ENCODE data around the gene GNB1L. TPM values are rescaled to one million over a fixed set of nuclear protein-coding genes. Genes with fewer than 3 reads are reported as not detected.

Gene GNB1L
- total RNA-seq, 1 donor, result 5.2 TPM

- TF ChIP-seq CTCF (IDR thresholded peaks at IDR 0.05; ENCODE audit: insufficient read depth, low read depth, low read length), result no peak
- DNase-seq (ENCODE audit: low read depth), result no peak
- no peak overlapping the region for H3K4me3 ChIP-seq (ENCODE audit: low read depth, low read length)
Measured at GRCh38 chr22:19735665-19736510, 118.8 kb downstream of the GNB1L start.

GRCh38 chr22:19734837-19735382, 119.8 kb downstream of the GNB1L start:
- no peak for DNase-seq (ENCODE audit: low read depth)
- no peak overlapping the region for H3K4me3 ChIP-seq (ENCODE audit: low read depth, low read length)
- no peak for TF ChIP-seq CTCF (IDR thresholded peaks at IDR 0.05; ENCODE audit: insufficient read depth, low read depth, low read length)

GRCh38 chr22:19734163-19734562, 120.5 kb downstream of the GNB1L start:
- H3K4me3 ChIP-seq (ENCODE audit: low read depth, low read length), result no peak overlapping the region
- no peak for TF ChIP-seq CTCF (IDR thresholded peaks at IDR 0.05; ENCODE audit: insufficient read depth, low read depth, low read length)
- DNase-seq (ENCODE audit: low read depth), result no peak

- no peak for TF ChIP-seq CTCF (IDR thresholded peaks at IDR 0.05; ENCODE audit: insufficient read depth, low read depth, low read length)
- H3K4me3 ChIP-seq (ENCODE audit: low read depth, low read length), result no peak overlapping the region
- no peak for DNase-seq (ENCODE audit: low read depth)
Measured at GRCh38 chr22:19733755-19734154, 120.9 kb downstream of the GNB1L start.

Other genes starting within 250 kb of the GNB1L start
- 10.4 and 14.8 TPM in 2 replicates for gene SEPTIN5, start 140.4 kb downstream of the GNB1L start, total RNA-seq
- 0.86 and 2.6 TPM in 2 replicates for gene GP1BB, start 131.3 kb downstream of the GNB1L start, total RNA-seq
- under 0.01 and 0.43 TPM in 2 replicates for gene TBX1, start 94.1 kb downstream of the GNB1L start, total RNA-seq
- gene RTL10, start within 50 bp of the GNB1L start, total RNA-seq, result 15.1 and 19.0 TPM in 2 replicates
- gene COMT, start 86.9 kb upstream of the GNB1L start, total RNA-seq, result 173 and 236 TPM in 2 replicates
- 34.8 and 39.3 TPM in 2 replicates for gene TXNRD2, start 86.9 kb upstream of the GNB1L start, total RNA-seq
- gene ARVCF, start 161.9 kb upstream of the GNB1L start, total RNA-seq, result 6.0 and 8.4 TPM in 2 replicates
- 30.2 and 32.5 TPM in 2 replicates for gene TANGO2, start 166.2 kb upstream of the GNB1L start, total RNA-seq
- gene DGCR8, start 225.4 kb upstream of the GNB1L start, total RNA-seq, result 30.7 and 34.1 TPM in 2 replicates

Measured in fibroblast of villous mesenchyme (primary cell).